HG02970 (cell line): ENCODE results near the gene OTOP3.
"Not testable (repeated sequence)": the region's sequence is repeated elsewhere in the genome, so short reads cannot be mapped to it uniquely, and the experiment has no call there.

Source experiments
- ATAC-seq: cut with Tn5 transposase; IDR thresholded peaks from one replicate; pipeline ENCODE4 v1.9.1; 2021; ENCODE audit warnings: mild to moderate bottlenecking, moderate library complexity, moderate number of reproducible peaks; ENCODE audit not compliant: unreplicated experiment, low FRiP score

Gene OTOP3

GRCh38 chr17:74979408-74980146 lies 43.9 kb downstream of the OTOP3 start:
- ATAC-seq = no peak

DNA sequence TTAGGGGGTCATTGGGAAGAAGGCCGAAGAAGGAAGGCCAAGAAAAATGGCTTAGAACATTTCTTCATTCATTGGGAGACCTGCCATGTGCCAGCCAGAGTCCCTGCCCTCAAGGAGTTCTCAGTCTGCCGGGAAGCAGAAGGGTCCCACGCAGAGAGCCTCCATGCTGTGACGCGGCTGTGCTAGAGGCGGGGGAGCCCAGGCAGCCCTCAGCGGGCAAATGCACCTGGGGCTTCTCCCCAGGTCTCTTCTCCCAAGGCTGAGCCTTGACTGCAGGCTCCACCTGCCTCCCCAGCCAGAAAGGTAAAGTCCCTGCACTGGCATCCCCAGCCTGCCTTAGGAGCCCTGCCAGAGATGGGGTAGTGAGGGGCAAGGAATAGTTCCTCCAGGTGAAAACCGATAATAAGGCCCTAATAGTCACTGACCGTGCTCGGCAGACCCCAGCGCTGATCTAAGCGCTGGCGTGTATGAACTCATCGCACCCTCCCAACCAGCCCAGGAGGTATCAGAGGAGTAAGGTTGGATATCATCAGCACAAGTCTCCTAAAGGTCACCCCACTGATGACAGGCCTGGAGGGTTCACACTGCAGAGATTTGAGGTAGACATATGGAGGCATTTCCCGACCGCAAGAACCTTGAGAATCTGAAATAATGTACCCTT lies 45.8 kb downstream of the OTOP3 start:
- ATAC-seq = no peak

DNA sequence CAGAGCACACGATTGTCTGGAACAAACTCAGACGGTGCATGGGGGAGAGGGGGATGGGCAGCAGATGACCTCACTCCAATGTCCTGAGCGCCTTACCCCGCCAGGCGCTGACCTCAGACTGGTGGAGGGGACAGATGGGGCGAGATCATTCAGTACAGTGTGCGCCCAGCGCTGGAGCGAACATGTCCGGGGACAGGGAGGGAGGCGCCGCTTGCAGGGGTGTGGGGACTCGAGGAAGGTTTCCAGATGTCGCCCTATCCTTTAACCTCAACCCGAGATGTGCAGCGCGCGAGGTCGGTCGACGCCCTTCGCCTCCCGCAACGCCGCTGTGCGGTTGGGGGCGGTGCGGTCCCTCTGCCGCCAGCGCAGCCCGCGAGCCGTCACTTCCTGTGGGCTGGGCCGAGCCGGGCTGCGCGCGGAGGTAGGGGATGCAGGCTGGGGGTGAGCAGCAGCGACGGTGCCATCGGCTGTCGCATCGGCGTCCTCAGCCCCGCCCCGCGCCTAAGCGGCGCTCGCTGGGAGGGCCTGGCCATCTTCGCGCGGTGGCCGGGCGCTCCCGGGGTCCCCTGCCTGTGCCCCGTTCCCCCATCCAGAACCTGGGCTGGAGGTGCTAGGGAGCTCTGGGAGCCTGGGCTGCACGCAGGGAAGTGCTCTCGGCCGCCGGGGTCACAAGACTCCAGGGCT lies 46.4 kb downstream of the OTOP3 start:
- ATAC-seq = peak; percentile 64

GRCh38 chr17:74982663-74983313 lies 47.1 kb downstream of the OTOP3 start:
- ATAC-seq = not testable (repeated sequence)

DNA sequence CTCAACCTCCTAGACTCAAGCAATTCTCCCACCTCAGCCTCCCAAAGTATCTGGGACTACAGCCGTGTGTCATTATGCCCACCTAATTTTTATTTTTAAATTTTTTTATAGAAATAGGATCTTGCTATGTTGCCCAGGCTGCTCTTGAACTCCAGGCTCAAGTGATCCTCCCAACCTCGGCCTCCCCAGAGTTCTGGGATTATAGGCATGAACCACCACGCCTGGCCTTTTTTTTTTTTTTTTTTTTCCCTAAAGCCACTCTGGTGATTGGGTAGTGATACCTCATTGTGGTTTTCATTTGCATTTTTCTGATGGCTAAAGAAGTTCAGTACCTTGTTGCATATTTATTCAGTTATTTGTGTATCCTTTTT lies 50.5 kb downstream of the OTOP3 start:
- ATAC-seq = no peak

GRCh38 chr17:74987418-74987908 lies 51.8 kb downstream of the OTOP3 start, which contains the start of gene CDR2L:
Gene CDR2L (plus strand): TSS chr17:74987632. CDS start chr17:74988044, 412 bp downstream.
- ATAC-seq = peak; percentile 89

DNA sequence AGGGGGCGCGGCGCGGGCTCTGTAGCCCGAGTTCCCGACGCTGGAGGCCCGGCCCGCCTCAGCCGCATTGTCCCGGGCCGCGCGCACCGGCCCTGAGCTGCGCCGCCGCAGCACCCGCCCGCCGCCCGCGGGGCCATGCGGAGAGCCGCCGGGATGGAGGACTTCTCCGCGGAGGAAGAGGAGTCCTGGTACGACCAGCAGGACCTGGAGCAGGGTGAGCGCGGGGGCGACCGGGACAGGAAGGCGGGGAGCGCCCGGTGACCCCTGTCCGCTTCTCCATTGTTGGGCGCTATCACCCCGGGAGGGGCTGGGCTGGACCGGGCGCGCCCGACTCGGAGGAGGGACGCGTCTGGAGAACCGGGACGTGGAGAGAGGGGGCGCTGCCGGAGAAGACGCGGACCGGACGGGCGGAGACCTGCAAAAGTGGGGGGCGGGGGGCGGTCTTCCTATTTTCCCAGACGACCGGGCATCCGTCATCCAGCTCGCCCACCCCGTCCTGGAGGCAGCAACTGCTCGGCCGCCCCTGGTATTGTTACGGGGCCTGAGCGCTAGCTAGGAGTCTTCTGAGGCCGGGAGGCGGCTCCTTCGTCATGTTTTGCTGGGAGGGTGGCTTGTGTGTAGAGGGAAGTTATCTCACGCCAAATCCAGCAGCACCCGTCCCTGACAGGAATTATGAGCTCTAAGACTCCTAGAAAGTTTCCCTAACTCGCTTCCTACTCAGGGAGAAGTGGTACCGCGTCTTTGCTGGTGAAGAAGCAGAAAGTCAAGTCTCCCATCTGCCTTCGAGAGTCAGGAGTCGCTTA lies 52.4 kb downstream of the OTOP3 start:
- ATAC-seq = peak; percentile 12

GRCh38 chr17:74990581-74991105 lies 54.9 kb downstream of the OTOP3 start:
- no peak for ATAC-seq

DNA sequence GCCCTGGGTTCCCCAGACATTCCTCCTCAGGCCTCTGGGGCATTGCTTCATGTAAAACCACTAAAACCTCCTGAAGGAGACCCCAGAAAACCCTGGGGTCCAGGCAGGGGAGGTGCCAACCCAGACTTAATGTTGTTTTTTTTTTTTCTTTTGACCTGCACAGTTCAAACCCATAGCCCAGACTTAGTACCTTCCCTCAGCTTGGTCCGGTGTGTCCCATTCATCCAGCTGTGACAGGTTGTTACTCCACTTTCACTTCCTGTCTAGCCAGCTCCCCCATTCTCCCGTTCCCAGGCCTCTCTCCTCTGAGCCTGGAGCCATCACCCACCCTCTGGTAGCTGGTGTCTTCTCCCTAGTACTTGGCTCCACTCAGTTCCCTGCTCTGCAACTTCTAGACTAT lies 56.5 kb downstream of the OTOP3 start:
- no peak for ATAC-seq

- no peak for ATAC-seq
Observed at GRCh38 chr17:74994440-74994839, 58.7 kb downstream of the OTOP3 start.

GRCh38 chr17:74995847-74996246 lies 60.1 kb downstream of the OTOP3 start:
- ATAC-seq = no peak

DNA sequence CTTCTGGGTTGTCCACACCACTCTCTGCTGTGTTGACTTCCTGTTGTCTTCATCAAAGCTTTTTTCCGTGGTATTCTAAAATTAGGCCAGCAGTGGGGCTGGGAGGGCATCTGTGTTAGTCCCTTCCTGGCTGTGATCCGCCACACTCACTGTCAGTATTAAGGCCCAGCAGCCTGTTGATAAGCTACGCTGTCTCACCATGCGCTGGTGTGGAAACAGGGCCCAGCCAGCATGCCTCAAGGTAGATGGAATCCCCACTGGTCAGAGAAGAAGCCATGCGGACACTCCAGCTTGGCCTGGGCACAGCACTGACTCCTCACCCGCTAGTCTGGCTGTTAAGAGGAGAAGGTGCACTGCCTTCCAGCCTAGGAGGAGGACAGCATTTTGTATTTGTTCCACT lies 63.1 kb downstream of the OTOP3 start:
- no peak for ATAC-seq

- no peak for ATAC-seq
Observed at GRCh38 chr17:74999523-74999922, 63.8 kb downstream of the OTOP3 start.
